Stimulated activated CD4-positive, alpha-beta T cell treated with anti-CD3 and anti-CD28 coated beads, Interleukin-1b, Interleukin-23, amount 100 ng/mL, for 48 hours (primary cell): Measurements from ENCODE around the gene MBD3L3.
"Not testable (repeated sequence)": the region's sequence is repeated elsewhere in the genome, so short reads cannot be mapped to it uniquely, and the experiment has no call there.

ENCODE experiments used
- DNase-seq: peaks from one replicate; pipeline ENCODE4 v3.0.0-alpha.2; 2020

Gene MBD3L3

GRCh38 chr19:7058576-7058975 is at the start of gene MBD3L3:
TSS of gene MBD3L3 (minus strand) at chr19:7058676. CDS start at chr19:7058605, 71 bp downstream.
- DNase-seq = not testable (repeated sequence)

- no peak for DNase-seq
Measured at GRCh38 chr19:7106711-7107657, 48.5 kb upstream of the MBD3L3 start.

GRCh38 chr19:7104747-7105447 is 46.4 kb upstream of the MBD3L3 start:
- no peak for DNase-seq

DNA sequence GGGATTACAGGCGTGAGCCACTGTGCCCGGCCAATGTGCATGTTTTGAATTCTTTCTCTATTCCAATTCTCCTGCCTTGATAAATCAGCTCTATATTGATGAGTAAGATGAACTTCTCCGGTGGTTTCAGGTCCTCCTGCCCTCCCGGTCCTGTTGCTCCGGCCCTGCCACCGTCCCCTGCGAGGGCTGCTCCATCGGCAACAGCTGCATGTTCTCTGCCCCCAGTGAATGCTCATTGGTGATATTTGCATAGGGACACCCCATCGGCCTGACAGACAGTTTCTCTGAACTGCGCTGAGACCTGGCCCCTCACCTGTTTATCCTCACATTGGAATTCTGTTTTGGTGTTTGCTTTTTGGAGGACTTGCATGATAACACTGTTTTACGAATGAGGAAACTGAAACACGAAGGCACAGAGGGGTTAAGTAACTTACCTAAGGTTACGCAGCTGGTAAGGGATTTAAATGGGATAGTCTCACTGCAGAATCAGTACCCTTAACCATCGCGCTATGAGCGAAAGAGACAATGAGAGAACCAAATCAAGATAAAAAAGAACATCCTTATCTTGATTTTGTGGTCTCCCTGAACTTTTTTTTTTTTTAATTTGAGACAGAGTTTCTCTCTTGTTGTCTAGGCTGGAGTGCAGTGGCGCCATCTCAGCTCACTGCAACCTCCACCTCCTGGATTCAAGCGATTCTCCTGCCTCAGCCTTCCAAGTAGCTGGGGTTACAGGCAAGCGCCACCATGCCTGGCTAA is 43.2 kb upstream of the MBD3L3 start:
- no peak for DNase-seq

DNA sequence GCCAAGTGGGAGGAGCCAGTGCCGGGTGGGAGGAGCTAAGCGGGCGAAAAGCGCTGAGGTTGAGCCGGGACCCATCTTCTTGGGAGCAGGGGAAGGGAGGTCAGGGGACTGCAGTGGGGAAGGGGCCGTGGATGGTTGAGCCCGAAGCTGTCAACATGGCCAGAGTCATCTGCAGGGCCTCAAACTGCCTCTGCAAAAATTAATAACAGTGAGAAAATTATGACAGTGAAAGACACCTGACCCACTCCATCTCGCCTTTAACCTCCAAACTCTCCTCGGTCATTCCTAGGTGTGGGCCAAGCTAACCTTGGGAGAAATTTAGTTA is 41.1 kb upstream of the MBD3L3 start:
- DNase-seq = no peak

- peak; percentile 91 for DNase-seq
Measured at GRCh38 chr19:7098701-7099596, 40.5 kb upstream of the MBD3L3 start.

- no peak for DNase-seq
Measured at GRCh38 chr19:7098096-7098495, 39.6 kb upstream of the MBD3L3 start.

- no peak for DNase-seq
Measured at GRCh38 chr19:7088999-7089398, 30.5 kb upstream of the MBD3L3 start.

GRCh38 chr19:7083076-7083956 is 24.8 kb upstream of the MBD3L3 start:
- DNase-seq = no peak

DNA sequence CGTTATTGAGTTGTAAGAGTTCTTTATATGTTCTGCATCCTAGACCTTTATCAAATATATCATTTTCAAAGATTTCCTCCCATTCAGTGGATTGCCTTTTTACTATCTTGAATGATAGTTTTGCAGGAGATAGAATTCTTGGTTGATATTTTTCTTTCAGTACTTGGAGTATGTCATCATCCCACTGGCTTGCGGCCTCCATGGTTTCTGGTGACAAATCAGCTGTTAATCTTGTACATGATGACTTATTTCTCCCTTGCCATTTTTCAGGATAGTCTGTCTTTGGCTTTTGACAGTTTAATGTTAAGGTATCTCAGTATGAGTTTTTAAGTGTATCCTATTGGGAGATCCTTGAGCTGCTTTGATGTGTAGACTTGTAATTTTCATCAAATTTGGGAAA is 19.5 kb upstream of the MBD3L3 start:
- DNase-seq = no peak

- DNase-seq = no peak
Measured at GRCh38 chr19:7076151-7076550, 17.7 kb upstream of the MBD3L3 start.

DNA sequence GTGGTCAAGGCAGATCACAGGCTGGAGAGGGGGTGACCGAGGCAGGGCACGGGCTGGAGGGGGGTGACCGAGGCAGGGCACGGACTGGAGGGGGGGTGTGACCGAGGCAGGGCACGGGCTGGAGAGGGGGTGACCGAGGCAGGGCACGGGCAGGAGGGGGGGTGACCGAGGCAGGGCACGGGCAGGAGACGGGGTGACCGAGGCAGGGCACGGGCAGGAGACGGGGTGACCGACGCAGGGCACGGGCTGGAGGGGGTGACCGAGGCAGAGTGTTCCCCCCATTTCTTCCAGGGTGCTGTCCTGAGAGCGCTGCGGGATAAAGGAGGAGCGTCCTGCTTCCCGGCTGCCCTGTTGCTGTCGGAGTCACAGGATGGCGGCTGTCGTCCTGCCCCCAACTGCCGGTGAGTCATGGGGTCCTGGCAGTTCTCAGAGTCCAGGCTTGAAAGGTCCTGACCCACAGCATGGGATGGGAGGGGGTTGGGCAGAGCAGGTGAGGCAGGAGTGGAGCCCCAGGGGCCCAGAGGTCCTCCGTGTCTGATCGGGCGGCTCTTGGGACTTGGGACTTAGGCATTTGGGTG is 16.3 kb upstream of the MBD3L3 start:
- DNase-seq = no peak

- no peak for DNase-seq
Measured at GRCh38 chr19:7072541-7072940, 14.1 kb upstream of the MBD3L3 start.

DNA sequence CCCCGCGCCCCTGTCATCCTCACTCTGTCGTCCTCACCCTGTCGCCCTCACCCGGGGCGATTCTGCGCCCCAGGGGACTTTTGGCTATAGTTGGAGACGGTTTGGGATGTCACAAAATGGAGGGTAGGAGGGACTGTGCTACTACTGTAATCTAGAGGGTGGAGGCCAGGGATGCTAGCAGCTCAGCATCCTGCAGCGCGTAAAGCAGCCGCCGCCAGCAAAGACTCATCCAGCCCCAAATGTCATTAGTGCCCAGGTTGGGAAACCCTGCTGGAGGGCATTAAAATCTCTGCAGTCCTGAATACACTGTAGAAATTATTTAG is 11.4 kb upstream of the MBD3L3 start:
- DNase-seq = no peak

DNA sequence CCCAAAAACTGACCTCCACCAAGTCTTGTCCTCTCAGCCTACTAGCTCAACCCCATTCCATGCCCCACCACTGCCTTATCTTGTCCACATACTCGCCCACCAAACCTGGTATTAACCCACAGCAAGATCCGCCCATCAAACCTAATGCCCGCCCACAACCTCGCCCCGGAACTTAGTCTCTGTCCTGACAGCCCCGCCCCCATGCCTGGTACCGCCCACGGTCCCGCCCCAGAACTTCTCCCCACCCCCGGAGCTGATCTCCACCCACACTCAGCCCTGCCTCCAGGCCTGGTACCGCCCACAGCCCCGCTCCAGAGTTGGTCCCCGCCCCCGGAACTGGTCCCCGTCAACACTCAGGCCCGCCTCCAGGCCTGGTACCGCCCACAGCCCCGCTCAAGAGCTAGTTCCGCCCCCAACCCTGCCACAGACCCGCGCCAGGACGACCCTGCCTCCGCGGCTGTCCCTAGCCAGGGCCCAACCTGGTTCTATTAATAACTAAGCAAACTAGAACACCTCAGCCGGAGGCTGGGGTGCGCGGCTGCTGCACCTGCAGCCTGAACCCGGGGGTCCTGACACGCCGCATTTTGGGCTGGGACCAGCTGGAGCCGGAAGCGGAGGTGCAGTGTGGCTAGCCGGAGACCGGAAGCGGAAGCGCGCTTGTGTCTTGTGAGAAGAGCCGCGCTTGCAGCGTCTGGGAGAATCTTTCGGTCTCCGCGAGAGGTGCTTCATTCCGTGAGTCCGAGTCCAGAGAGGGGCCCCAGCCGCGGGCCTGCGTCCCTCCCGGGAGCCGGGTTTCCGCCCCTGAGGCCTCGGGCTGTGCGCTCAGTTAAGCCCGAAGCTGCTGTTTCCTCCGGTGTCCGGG is 10.8 kb upstream of the MBD3L3 start, which contains the start of gene ZNF557:
Gene ZNF557 (plus strand): TSS at position 662 of the 862 bp plus-strand sequence. CDS start 5,372 bp downstream, outside the sequence.
- DNase-seq = peak; percentile 99

GRCh38 chr19:7068599-7068998 is 10.1 kb upstream of the MBD3L3 start:
- DNase-seq = no peak

DNA sequence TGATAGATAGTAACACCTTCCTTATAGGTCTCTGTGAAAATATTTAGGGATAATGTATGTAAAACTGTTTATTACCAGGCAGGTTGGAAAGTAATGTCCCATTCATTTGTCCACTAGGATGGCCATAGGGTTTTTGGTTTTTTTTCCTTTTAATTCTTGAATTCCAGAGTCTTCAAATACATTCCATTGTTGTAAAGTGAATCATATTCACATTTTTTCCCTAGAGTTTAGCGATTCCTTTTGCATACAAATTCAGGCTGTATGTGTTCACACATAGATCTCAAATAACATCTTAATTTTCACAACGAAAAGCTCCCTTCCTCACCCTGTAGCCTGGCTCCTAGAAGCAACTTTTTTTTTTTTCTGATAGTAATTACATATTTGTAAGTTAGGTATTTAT is 9.2 kb upstream of the MBD3L3 start:
- no peak for DNase-seq

DNA sequence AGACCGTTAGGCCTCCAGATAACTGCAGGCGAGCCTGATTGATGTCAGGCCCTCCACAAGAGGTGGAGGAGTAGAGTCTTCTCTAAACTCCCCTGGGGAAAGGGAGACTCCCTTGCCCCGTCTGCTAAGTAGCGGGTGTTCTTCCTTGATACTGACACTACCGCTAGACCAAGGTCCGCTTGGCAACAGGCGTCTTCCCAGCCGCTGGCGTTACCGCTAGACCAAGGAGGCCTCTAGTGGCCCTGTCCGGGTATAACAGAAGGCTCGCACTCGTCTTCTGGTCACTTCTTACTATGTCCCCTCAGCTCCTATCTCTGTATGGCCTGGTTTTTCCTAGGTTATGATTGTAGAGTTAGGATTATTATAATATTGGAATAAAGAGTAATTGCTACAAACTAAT is 8.6 kb upstream of the MBD3L3 start:
- DNase-seq = not testable (repeated sequence)

DNA sequence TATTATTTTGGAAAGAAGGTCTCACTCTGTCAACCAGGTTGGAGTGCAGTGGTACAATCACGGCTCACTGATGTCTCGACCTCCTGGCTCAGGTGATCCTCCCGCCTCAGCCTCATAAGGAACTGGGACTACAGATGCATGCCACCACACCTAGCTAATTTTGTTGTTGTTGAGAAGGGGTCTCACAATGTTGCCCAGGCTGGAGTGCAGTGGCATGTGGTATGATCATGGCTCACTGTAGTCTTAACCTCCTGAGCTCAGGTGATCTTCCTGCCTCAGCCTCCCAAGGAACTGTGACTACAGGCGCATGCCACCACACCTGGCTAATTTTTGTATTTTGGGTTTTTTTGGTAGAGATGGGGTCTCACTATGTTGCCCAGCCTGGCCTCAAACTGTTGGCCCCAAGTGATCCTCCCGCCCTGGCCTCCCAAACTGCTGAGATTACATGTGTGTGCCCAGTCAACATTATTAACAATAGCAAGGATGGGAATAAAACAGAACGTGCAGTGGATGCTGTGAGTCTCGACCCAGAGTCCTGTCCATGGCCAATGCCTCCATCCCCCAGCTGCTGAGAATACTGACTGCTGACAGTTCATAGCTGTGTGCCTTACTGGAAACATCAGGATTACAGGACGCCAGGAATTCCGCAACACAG is 5.4 kb upstream of the MBD3L3 start:
- DNase-seq = no peak
